C4-2B (cell line): ENCODE data around the gene NRBF2.

Source experiments
- CTCF ChIP-seq: fragments of 450-650 bp; conservative IDR thresholded peaks from 2 replicates; pipeline ENCODE4 v1.5.1; 2017; ENCODE audit warnings: mild to moderate bottlenecking
- ZFX ChIP-seq: fragments of 450-650 bp; IDR thresholded peaks from 2 replicates; pipeline ENCODE4 v1.6.1; 2017

GRCh38 chr10:63142136-63142535, 9.0 kb downstream of the NRBF2 start:
- TF ChIP-seq CTCF: no peak
- TF ChIP-seq ZFX: no peak
